HT-29 (cell line): ENCODE measurements around the gene FBLN7. TPM values are rescaled to one million over a fixed set of nuclear protein-coding genes. Genes with fewer than 3 reads are reported as not detected.
"Not testable (repeated sequence)": the region's sequence is repeated elsewhere in the genome, so short reads cannot be mapped to it uniquely, and the experiment has no call there.

Source experiments
- DNase-seq: peaks from one replicate; pipeline ENCODE4 v3.0.0-alpha.2; 2015; ENCODE audit warnings: low spot score
- total RNA-seq: library from RNA; depleted of rRNA; stranded (reverse); fragments of >200 nt; shearing (Covaris generic); gene quantifications from 2 replicates; pipeline ENCODE4 v1.2.3, GENCODE V29; 2014; rRNA removed

FBLN7 gene, protein sequence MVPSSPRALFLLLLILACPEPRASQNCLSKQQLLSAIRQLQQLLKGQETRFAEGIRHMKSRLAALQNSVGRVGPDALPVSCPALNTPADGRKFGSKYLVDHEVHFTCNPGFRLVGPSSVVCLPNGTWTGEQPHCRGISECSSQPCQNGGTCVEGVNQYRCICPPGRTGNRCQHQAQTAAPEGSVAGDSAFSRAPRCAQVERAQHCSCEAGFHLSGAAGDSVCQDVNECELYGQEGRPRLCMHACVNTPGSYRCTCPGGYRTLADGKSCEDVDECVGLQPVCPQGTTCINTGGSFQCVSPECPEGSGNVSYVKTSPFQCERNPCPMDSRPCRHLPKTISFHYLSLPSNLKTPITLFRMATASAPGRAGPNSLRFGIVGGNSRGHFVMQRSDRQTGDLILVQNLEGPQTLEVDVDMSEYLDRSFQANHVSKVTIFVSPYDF
- 0.03 and 0.05 TPM in 2 replicates for total RNA-seq

DNA sequence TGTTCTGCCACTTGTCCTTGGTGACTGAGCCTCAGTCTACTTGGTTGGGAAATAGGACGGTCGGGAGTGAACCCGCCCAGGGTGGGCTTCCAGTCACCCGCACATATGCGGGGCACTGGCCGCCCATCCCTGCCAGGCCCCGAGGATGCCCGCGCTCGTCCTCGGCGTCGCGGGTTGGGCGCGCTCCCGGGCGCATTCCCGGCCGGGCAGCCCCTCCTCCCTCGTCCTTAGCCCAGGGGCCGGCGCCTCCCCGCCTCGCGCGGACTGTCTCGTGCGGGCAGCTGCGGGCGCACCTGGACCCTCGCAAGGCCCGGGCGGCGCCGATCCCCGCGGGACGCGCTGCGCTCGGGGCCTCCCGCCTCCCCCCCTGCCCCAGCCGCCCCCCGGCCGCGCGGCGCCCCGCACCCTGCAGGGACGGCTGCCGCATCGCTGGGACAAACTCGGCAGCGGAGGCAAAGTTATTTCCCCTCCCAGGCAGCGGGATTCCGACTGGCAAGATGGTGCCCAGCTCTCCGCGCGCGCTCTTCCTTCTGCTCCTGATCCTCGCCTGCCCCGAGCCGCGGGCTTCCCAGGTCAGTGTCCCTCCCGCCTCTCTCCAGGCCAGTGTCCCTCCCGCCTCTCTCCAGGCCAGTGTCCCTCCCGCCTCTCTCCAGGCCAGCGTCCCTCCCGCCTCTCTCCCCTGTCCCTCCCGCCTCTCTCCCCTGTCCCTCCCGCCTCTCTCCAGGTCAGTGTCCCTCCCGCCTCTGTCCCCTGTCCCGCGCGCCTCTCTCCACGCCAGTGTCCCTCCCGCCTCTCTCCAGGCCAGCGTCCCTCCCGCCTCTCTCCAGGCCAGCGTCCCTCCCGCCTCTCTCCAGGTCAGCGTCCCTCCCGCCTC is at the start of gene FBLN7:
Gene FBLN7, plus strand, starts transcription at position 227 of the 874 bp plus-strand sequence. Its CDS starts 271 bp downstream, at position 498.
- no peak for DNase-seq

DNA sequence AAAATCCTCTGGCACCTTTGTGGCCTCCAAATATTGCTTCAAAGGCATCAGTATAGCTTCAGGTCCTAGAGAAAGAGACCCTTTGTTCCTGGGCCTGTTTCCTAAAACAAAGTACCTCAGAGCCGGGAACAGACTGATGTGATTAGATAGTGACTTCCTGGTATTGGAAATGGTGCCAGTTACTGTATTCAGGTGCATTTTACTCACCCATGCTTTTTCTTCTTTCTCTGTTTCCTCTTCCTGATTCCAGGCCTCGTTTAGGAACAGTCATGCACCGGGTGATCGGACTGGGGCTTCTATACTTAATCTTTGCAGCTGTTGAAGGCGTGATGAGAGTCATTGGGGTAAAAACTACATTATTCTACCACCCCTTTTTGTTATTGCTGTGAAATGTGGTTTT is 48.8 kb upstream of the FBLN7 start:
- no peak for DNase-seq

GRCh38 chr2:112092286-112093041 is 45.7 kb upstream of the FBLN7 start:
- DNase-seq, result no peak

DNA sequence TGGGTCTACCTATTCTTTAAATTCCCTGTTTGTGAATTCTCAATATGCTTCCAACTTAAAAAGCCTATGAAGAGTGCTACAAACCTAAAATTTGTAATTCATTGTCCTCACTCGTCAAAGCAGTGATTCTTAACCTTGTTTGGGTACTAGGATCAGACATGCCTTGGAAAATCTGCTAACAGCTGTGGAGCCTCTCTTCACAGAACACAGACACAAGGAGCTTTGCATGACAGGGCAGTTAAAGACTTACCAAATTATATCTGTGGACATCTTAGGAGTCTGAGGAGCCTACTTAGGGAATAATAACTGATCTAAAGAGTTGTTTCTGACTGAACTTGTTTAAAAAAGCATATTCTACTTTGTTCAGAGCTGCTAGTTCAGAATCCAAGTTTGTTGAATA is 45.0 kb upstream of the FBLN7 start:
- no peak for DNase-seq

DNA sequence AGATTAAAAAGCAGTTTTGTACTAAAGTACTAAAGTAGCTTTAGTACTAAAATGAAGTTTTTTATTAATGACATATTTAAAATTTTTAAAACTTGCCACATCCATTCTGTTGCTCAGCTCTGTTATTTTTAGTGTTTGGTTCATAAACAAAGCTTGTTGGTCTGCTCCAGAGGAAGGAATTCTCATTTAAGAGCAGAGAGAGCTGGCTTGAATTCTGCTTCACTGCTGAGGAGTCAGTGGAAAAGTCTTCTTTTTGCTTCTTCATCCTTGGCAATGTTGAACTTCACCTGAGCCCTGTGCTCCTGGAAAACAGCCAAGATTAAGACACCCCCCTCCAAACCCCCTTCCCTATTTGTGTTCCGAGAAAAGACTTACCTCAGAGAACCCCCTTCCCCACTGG is 42.5 kb upstream of the FBLN7 start:
- no peak for DNase-seq

- no peak for DNase-seq
These were observed 42.1 kb upstream of the FBLN7 start for GRCh38 chr2:112096098-112096497.

DNA sequence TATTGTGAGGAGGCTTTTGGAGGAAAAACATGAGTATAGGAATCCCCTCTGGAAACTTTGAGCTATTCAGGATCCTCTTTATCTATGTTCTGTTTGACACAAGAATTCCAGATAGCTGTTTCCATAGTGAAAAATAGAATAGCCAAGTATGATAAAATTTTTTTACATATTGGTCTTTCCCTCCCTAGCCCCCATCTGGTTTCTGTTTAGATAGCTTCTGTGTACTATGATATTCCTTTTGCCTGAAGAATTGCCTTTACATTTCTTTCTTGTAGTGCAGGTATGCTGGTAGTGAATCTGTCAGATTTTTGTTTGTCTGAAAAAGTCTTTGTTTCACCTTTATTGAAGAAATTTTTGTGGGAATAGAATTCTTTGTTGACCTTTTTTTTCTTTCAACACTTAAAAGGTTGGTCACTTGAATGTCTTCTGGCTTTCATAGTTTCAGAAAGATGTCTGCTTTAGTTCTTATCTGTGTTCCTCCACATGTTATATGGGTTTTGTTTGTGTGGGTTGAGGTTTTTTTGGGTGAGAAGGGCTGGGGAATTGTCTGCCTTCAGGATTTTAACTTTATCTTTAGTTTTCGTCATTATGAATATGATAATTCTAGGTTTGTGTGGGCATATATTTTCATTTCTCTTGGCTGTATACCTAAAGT is 29.9 kb upstream of the FBLN7 start:
- no peak for DNase-seq

GRCh38 chr2:112109278-112109677 is 28.9 kb upstream of the FBLN7 start:
- DNase-seq, result no peak

DNA sequence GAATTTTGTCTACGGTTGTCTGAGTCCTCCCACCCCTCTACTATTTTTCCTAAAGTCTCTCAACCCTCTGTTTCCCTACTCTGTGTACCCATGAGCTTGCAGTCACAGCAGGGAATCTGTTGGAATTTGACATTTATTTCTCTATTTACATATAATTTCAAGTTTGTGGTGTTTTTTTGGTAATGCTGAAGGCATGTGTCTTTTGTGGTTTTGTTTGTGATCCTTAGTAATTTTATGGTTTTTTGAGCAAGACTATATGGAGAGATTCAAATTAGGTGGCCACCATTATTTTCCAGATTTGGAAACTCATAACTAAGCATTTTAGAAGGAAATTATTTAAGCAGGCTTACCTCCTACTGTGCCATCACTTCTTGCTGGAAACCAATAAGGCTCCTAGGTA is 27.2 kb upstream of the FBLN7 start:
- no peak for DNase-seq

- not testable (repeated sequence) for DNase-seq
These were observed 24.8 kb upstream of the FBLN7 start for GRCh38 chr2:112113354-112113753.

DNA sequence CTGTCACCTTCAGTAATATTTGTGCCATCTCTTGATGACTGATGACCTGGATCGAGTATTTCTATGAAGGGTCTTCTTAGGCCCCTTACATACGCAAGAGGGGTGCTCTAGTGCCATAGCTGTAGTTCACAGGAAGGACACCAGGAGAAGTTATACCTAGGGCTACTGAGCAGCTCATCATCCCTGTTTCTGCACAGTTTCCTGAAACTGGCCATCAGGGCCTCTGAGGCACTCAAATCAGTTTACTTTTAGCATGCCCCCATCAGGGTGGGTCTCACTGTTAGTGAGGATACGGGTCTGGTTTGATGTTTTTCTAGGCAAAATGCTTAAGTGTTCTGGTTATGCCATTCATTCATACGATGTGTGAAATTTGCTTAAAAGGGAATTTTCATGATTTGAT is 20.0 kb upstream of the FBLN7 start:
- DNase-seq, result no peak

DNA sequence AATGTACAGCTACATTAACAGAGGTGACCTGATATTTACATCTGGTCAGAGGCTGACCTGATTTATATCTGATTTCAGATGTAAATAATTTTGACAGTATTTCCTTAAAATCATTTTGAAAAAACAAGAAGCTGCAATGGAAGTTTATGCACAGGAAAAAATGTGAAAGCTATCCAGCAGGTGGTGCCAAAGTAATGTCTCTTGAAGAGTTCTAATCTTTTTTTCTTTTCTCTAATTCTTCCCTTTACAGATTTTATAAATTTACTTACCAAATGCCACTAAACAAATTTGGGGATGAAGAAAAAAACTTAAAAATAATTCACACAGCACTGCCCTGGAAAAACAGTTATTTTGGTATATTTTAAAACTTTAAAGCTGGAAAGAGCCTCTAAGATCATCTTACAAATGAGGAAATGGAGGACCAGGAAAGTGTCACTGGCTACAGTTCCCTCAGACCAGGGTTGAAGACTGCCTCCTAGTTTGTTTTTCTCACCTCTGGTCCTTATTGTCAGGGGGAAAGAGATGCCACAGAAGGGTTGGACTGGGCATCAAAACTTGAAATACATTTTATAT is 16.4 kb upstream of the FBLN7 start:
- peak; percentile 73 for DNase-seq

DNA sequence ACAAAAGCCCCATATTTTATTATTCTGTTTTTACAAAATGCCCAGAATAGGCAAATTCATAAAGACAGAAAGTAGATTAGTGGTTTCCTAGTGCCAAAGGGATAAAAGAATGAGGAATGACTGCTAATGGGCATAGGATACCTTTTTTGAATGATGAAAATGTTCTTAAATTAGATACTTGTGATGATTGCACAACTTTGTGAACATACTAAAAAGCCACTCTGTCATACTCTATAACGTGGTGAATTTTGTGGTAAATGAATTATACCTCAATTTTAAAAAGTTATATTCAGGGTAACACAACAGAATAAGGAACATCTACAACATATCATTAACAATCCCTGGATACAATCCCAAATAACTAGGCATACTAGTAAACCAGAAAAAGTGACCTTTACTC is 9.1 kb upstream of the FBLN7 start:
- no peak for DNase-seq

- DNase-seq, result no peak
These were observed 4.8 kb upstream of the FBLN7 start for GRCh38 chr2:112133344-112133743.

DNA sequence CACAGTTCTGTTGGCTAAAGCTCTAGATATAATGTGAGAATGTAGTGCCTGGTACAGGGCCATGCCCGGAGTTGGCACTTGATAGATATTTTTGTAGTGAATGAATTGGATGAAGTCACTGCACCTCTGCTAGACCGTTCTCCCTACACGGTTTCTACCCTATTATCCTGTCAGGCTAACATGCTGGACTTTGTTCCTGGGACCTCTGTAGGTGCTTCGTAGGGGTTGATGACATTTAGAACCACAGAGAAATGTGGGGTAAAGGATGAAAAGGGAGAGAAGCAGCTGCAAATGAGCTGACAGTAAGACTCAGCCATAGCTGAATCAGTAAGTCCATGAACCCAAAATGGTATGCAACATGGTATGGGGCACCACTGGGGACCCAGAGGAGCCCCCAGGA is 4.1 kb upstream of the FBLN7 start:
- no peak for DNase-seq

- no peak for DNase-seq
These were observed 2.1 kb upstream of the FBLN7 start for GRCh38 chr2:112136096-112136495.

DNA sequence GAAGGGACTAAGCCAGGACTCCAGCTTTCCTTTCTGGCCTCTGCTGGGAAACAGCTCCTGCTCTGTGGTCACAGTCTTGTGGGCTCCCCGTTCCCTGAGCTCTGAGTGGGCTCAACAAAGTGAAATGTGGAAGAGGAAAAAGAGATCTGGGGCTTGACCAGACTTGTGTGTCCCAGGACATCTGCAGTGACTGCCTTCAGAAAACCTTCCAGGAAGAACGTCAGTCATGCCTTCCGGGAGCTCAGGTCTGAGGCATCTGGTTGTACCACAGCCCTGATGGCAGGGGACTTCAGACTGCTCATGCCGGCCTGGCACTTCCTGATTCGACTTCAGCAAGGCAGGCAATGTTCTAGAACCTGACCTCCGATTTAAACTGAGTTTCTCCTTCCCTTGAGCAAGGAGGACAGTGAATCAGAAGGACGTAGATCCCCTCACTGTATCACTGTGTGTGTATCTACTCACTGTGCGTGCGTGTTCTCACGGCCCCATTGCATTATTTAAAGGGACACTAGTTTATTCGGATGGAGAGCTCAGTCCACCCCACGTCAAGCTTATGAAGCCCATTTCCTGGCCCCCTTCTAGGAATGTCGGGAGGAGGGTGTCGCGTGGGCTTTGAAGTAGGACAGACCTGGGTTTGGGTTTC is 548 bp upstream of the FBLN7 start:
- peak; percentile 54 for DNase-seq

GRCh38 chr2:112139033-112139614 is 939 bp downstream of the FBLN7 start:
- DNase-seq, result not testable (repeated sequence)

GRCh38 chr2:112139661-112140204 is 1.5 kb downstream of the FBLN7 start:
- not testable (repeated sequence) for DNase-seq
